HuH-7.5 (cell line): Measurements from ENCODE around the gene C4orf17.
A peak's percentile ranks its signal among the peaks of the same experiment; 100 is the strongest.

Source experiments
- DNase-seq: peaks from one replicate; pipeline ENCODE4 v3.0.0; 2011; ENCODE audit warnings: low spot score

Gene C4orf17

DNA sequence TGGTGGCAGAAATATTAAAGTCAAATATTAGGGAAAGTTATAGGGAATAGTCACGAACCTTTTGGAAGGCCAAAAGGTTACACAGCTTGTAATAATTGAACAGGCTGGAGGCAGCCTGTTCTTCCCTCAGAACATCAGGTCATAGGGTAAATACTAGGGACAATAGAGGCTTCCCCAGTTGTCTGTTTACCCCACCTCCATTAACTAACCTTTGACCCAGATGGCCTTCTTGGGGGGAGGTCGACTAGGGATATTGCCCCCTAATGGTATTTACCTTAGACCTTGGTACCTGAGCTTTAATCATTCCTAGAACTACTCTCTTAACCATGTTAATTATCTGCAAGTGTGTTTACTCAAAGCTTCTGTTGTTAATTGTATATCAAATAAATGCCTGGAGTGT is 26.0 kb downstream of the C4orf17 start:
- no peak for DNase-seq

DNA sequence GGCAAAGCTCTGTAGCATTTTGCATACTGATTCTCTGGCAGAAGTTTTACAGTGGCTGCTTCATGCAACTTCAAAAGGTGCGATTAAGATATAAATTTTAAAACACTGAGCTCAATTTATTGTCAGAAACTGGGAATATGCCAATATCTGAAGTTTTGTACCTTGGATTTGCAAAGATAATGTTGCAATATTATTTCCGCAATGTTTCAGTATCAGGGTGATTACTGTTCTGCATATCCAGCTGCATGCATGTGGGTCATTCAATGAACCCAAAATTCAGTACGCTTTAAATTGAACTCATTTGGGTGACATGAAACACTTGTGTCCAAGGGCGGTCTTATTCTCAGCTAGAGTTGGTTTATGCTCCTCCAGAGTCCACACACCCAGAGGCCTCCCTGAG is 26.9 kb downstream of the C4orf17 start:
- no peak for DNase-seq

DNA sequence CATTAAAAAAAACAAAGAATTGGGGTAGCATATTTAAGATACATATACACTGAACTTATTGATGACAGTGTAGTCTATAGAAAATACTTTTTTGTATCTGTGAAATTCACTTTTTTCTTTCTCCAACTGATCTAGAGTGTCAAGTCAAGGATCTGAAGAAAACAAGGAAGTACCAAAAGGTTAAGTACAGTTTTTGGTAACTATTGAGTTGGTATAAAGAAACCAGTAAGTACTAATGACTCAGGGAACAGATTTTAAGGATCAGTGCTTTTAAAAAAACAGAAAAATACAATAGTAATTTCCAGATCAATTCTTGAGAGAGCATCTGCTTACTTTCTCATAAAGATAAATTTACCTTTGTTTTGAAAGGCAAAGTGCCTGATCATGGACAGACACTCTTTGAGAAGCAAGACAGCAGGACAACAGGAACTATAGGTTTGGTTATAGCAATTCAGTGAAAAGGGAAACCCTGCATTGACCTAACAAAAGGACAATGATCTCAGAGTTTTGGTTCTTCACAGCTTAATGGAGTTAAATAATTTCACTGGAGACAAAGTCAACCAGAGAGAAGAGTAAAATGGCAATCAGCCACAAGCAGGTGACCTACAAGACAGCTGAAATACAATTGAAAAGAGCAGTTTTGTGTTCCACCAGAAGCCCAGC is 29.6 kb downstream of the C4orf17 start:
- no peak for DNase-seq

DNA sequence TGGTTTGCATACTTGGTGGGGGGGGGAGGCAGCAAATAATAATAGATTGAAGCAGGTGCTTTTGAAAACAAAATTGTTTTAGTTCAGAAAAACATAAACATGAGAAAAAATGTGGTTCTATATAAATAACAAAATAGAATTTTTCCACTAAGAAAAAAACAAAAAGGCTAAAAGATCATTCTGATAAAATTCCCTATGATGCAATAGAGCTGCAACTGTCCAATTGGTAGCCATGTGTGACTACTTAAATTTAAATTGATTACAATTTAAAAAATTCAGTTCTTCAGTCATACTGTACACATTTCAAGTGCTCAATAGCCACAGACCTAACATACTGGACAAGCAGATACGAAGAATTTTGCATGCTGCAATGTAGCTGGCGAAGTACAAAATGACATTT is 42.1 kb downstream of the C4orf17 start:
- DNase-seq = no peak

DNA sequence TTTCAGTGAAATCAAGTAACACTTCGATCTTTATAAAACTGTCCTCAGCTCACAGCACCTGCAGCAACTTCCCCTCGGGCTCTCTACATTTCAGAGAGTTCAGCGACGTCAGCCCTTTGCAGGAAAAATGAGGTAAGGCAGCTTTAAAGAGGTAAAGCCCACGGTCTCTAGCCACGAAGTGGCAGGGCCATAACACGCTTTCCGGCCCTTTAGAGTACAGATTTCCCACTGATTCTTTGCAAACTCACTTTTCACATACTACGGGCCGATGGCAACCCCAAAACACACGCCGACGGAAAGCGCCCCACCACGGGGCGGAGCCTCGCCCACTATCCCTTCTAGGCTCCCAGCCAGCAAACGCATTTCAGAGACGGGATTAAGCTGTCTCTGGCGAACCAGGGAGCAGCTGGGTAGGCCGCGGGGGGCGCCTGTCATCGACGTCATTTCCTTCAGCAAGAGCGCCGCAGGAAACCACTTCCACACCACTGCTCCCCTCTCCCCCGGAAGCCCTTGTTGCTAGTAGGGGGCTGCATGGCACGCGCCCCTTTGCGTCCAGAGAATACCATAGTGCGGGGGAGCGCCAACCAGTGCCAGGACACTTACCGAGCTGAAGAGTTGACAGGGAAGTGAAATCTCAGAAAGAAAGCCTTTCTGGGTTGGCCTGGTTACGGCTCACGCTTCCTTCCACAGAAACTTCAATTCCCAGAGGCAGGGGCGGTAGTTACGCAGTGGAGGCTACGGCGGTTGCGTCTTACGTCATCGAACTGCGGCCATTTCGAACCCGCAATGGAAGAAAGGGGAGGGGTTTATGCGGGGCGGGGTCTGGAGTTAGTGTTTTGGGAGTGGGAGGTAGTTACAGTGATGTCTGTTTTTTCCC is 52.7 kb downstream of the C4orf17 start, which contains the start of gene TRMT10A:
TSS of gene TRMT10A (minus strand) at position 730 of the 877 bp plus-strand sequence. CDS start 4,701 bp downstream, outside the sequence.
- DNase-seq = peak; percentile 41

DNA sequence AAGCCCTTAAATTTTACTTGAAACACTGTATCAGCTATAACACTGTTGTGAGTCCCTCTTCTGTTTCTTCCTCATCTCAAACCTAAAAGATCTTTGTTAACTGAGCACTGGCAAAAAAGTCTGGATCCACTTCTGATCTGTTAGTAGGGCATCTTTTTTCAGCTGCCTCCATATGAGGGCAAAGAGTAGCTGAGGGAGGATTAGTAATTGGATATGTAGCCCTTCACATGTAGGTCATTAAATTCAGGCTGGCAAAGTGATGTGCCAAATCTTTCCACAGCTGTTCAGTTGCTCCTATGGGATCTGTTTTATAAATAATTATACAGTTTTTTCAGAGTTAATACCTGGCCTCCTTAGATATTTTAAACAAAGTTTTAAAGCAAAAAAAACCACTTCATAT is 54.1 kb downstream of the C4orf17 start:
- DNase-seq = no peak

DNA sequence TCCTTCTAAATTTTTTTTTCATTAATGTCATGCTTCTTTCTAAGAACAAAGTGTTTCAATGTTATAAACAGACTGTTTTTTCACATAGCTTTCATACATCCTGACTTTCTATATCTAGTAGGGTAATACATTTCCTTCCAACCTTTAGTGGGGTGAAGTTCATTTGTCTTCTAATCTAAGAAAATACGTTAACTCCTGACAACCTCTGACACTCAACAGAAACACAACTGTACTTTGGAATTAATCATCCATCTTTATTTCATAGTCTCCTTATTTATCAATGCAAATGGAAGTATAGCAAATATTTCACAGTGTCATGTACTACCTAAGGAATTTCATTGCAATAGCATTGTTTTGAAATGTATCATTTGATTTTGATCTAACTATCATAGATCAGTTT is 61.1 kb downstream of the C4orf17 start:
- no peak for DNase-seq

DNA sequence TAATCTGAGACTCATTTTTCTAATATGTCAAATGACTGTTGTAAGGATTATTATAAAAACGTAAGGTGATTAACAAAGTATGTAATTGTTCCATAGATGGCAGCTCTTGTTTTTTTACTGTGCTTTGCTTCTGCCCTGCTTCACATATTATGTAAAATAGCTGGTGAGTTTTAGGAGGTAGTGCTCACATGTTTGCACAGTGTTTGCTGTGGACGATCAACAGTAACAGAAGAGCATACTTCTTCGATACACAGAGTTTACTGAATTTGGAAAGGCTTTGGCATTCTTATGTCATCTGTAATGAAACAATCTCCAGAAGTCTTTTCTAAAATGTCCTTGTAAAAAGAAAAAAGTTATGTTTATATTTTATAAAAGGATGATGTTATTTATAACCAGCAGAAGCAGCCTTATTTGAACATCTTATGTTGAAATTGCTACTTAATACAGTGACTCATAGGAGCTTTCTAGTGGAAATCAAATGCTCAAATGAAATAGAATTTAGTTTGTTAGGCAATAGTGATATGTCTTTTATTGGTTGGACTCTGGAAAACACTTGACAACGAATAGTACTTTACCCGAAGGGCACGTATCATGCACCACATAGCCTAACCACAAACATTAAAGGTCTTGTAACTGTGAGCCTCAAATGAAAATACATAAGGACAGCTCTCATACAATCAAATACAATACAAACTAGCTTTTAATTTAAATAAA is 61.9 kb downstream of the C4orf17 start:
- DNase-seq = no peak

DNA sequence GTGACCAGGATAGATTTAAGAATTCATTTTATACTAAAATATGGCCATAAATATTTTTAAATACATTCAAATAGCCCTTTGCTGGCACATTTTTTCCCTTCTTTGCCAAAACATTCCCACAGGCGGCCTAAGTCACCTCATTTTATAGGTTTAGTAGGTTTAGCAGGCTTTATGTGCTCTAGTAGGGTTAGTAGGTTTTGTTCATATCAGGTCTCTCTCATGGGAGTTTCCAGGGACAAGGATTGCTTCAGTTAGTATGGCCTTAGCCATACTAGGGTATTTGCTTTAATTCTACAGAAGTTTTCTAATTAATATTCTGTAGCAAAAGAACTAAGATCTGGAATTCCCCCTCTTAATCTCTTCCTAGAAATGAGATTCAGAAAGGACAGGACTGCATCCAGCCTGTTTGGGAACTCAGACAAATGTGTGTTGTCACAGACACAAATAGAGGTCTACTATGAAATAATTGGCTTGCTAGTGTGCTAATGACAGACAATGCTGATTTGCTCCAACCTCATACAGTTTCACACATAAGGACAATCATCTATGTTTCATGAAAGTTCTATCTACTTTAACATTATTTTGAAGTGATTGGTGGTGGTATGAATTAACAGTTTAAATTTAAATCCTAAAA is 63.0 kb downstream of the C4orf17 start:
- no peak for DNase-seq

DNA sequence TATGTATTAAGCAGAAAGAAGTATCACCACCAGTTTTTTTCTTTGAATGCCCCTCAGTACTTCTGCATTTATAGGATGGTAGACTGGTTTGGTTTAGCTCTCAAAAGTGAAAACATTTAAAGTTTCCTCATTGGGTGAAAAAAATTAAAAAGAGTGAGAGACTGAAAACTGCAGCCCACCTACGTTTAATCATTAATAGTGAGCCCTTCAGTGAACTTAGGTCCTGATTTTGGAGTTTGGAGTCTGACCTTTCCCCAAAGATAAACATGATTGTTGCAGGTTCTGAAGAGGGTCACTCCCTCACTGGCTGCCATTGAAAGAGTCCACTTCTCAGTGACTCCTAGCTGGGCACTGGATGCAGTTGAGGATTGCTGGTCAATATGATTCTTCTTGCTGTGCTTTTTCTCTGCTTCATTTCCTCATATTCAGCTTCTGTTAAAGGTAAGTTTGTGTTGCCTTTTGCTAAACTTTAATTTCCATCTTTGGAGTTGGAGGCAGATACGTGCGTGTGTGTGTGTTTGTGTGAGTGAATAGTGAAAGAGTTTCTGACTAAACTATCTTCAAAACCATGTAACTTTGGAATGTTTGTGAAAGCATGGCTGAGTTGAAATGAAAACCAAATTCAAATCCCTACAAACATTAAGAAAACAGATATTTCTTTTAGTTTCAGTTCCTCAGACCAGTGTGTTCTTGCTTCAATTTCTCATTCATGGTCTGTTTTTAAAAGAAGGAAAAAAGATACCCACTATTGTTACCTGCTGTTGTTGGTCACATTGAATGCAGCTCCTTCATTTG is 63.9 kb downstream of the C4orf17 start, which contains the start of gene MTTP:
TSS of gene MTTP (plus strand) at position 295 of the 795 bp plus-strand sequence. CDS start at position 381, 86 bp downstream.
- DNase-seq = peak; percentile 10

DNA sequence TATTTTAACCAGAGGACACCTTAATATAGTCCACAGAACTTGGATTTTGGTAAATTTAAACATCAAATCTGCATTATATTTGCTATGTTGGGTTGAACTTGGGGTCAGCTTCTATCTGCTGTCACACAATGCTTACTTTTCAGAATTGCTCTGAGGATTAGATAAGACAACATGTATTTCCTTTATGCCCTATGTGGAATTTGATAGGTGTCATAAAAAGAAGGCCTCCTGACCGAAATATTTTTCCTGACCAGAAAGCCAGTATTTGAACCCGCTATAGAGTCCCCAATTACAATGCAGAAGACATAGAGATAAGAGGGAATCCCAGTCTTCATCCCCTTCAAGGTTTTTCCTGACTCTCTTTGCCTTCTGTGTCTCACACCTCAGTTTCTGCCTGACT is 67.9 kb downstream of the C4orf17 start:
- DNase-seq = no peak

DNA sequence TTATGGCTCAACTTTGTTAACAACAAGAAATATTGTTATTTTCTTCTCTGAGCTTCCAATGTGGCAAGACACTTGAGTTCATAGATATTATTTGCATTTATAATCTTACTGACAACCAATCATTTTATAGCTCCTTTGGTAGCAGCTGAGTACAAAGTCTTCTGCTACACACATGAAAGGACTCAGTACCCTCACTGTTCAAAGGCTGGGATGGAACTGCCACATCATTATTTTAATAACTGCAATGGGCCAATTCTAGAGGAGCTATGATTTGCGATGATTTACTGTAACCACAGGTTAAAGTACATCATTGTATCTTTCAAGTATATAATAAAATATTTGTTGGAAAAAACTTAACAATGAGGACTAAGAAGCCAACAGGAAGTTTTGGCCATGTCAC is 74.7 kb downstream of the C4orf17 start:
- no peak for DNase-seq

DNA sequence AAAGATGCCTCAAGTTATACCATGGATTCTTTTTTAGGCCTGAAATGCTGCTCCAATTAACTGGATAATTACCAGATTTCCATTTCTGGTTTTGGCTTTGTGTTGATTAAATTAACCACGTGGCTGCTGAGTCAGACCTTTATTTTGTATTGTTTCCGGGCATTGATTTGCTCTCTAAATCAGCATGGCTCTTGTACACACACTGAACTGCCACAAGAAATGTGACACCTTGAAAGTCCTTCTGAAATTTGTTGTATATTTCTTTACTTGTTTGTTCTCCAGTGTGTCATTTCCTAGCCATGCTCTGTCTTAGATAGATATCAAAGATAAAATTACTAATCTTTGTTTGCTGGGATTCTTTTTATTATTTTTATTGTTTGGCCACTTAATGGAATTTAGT is 75.5 kb downstream of the C4orf17 start:
- DNase-seq = no peak

DNA sequence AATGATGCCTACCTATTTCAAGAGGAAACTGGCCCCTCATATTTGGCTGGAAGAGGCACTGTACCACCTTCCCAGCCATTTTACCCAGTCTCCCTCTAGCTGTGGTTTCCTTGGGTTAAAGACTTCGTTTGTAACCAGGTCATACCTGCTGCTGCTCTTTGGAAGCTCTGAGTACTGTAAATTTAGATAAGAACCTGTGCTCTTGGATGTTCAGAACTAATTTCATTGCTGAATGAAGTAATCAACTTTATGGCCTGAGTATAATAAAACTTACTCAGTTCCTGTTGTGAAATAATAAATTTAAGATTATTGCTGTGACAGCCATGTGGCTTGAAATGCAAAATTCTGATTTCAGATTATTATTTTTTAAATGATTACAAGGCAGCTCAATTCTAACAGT is 76.0 kb downstream of the C4orf17 start:
- DNase-seq = no peak

DNA sequence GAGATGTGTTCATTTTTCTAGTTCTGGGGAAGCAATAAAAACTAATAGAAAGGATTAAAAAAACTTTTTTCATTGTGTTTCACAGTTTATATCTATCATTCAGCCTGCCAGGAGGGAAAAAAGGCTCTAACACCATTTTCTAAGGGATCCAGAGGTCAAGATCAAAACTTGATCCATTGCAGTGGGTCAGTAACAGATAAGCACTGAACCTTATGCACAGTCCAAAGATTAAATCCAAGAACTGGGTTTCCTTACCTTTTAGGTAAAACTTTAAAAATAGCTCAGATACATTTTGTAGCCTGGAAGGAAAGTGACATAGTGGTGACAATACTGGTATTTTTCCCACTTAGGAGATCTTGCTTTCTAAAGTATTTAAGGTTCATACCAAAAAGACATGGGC is 76.5 kb downstream of the C4orf17 start:
- DNase-seq = no peak

DNA sequence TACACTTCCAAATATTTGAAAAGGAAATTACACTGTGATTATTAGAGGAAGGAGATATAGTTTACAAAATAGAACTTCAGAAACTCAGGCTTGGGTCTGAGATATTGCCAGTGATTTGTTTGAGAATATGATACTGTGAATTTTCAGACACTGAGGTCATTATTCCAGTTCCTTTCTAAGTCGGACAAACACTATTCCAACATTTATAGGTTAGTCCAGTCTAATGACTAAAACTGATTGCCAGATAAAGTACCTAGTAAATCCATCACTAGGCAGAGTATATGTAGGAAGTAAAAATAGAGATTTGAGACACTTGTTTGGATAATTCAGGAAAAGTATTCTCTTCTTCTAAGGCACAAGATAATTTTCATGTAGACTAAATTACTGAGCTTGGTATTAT is 77.0 kb downstream of the C4orf17 start:
- no peak for DNase-seq

DNA sequence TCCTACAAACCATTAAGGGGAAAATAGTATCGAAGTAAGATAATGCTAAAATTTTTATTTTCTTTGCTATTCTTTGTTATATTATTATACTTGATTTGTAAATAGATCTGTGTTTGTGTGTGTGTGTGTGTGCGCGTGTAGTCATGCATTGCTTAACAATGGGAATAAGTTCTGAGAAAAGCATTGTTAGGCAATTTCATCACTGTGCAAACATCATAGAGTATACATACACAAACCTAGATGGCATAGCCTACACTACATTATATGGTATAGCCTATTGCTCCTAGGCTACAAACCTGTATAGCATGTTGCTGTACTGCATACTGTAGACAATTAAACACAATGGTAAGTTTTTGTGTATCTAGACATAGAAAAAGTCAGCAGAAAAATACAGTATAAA is 80.9 kb downstream of the C4orf17 start:
- no peak for DNase-seq
